Kidney (tissue), 14 donors: ENCODE data around the gene AP5Z1. TPM values are rescaled to one million over a fixed set of nuclear protein-coding genes. Genes with fewer than 3 reads are reported as not detected.

Experiments used
- DNase-seq, 5 donors: peaks; one replicate each; pipeline ENCODE4 v3.0.0-alpha.2; 2013 to 2020
- FAIRE-seq: peaks from 2 replicates; lab custom pipeline; 2012; peaks lifted over from hg19 to GRCh38; lab: Jason Lieb, UNC
- H3K27ac ChIP-seq, 2 donors: one replicate each; pipeline ENCODE4 v1.7.0; 2013; ENCODE audit warnings: low read depth in 2 of 2, low read length in 2 of 2, inconsistent platforms in 1 of 2
- H3K27me3 ChIP-seq: one replicate; pipeline ENCODE4 v1.7.1; 2013; ENCODE audit warnings: low read length, inconsistent platforms; ENCODE audit not compliant: control insufficient read depth, insufficient read depth
- H3K36me3 ChIP-seq, 3 donors: one replicate each; pipeline versions ENCODE4 v1.7.0 to v1.7.1; 2013; ENCODE audit warnings: low read length in 3 of 3, control low read depth in 1 of 3, inconsistent platforms in 1 of 3; ENCODE audit not compliant: insufficient read depth in 3 of 3, control insufficient read depth in 2 of 3
- H3K4me1 ChIP-seq, 3 donors: one replicate each; pipeline versions ENCODE4 v1.7.0 to v1.7.1; 2013; ENCODE audit warnings: low read length in 3 of 3, inconsistent platforms in 1 of 3, low read depth in 1 of 3; ENCODE audit not compliant: control insufficient read depth in 2 of 3, insufficient read depth in 2 of 3
- H3K4me3 ChIP-seq, 3 donors: one replicate each; pipeline versions ENCODE4 v1.7.0 to v1.8.1; 2013; ENCODE audit warnings: low read length in 3 of 3, control low read depth in 1 of 3, inconsistent platforms in 1 of 3
- H3K9ac ChIP-seq, 3 donors: one replicate each; pipeline versions ENCODE4 v1.7.0 to v1.7.1; 2013; ENCODE audit warnings: low read length in 3 of 3, control low read depth in 1 of 3, inconsistent platforms in 1 of 3
- H3K9me3 ChIP-seq, 3 donors: one replicate each; pipeline versions ENCODE4 v1.7.0 to v1.7.1; 2013; ENCODE audit warnings: low read length in 3 of 3, control low read depth in 1 of 3, inconsistent platforms in 1 of 3; ENCODE audit not compliant: control insufficient read depth in 2 of 3, insufficient read depth in 1 of 3
- CTCF ChIP-seq: IDR thresholded peaks from 3 replicates; pipeline ENCODE4 v1.5.1; 2012; ENCODE audit warnings: mild to moderate bottlenecking, moderate library complexity, borderline replicate concordance; ENCODE audit not compliant: insufficient read depth; ENCODE audit errors: extremely low read depth
- intact Hi-C: fragments of 100-400 bp; cut with DNase I; formaldehyde crosslinking; loops from one replicate; pipeline ENCODE4 v1.11.1; 2022
- polyA plus RNA-seq: library from polyadenylated mRNA; stranded (reverse); fragments of 350-450 nt; fragmentation: Illumina TruSeq; extraction: RNeasy Lipid Tissue Mini Kit (QIAGEN cat#74804); gene quantifications from one replicate; pipeline ENCODE4 v1.2.3, GENCODE V29; 2014; ENCODE audit warnings: low read depth, low replicate concordance; ENCODE audit not compliant: insufficient read depth
- total RNA-seq: library from RNA; stranded (reverse); fragmentation: NEBNext Ultra II Directional; extraction: Animal tissue kit (Norgen Biotek cat#: 25700); gene quantifications from one replicate; pipeline ENCODE4 v1.2.1, GENCODE V29; 2021
- donor health status: control.
- donor health status: control.
- donor health status: control.
- donor health status: control.
- donor health status: control.
- donor health status: DM: yes; HTN: yes; CAD: no.
- donor health status: Normal renal cell carcinoma (clear cell type).

The AP5Z1 gene
- total and polyA plus RNA-seq, 2 donors from 2014 or later: 23.4 to 38.5 TPM

GRCh38 chr7:4739528-4739992 lies 35.9 kb upstream of the AP5Z1 start:
- intact Hi-C loops: no loop called here
- Histone ChIP-seq H3K27ac (peak overlapping the region; percentile 1 to 89), H3K9me3 (no peaks in the 10 kb centered on the region), H3K9ac (peak overlapping the region in 2 of 3 donors; percentile 39 to 42), H3K4me1 (peaks cover 3 to 23% (median 20%) of the 10 kb centered on the region in 3 donors), H3K27me3 (no peaks in the 10 kb centered on the region), H3K4me3 (peak overlapping the region in 2 of 3 donors; percentile 12 to 44), H3K36me3 (peaks cover 3 to 14% (median 8%) of the 10 kb centered on the region in 3 donors)
- FAIRE-seq: no peak
- peak; percentile 24 for TF ChIP-seq CTCF
- peak in 4 of 5 donors; percentile 66 to 79 (median 77) for DNase-seq

- peaks cover 3 to 14% (median 8%) of the 10 kb centered on the region in 3 donors for H3K36me3 ChIP-seq
- no peaks in the 10 kb centered on the region for H3K27me3 ChIP-seq
- no peak overlapping the region for H3K27ac ChIP-seq
- H3K4me1 ChIP-seq: peaks cover 4 to 27% (median 23%) of the 10 kb centered on the region in 3 donors
- no peak overlapping the region for H3K4me3 ChIP-seq
- FAIRE-seq (no peak), DNase-seq (peak in 1 of 5 donors; percentile 48)
- TF ChIP-seq CTCF: no peak
- H3K9me3 ChIP-seq: no peaks in the 10 kb centered on the region
- intact Hi-C loops: no loop called here
- no peak overlapping the region for H3K9ac ChIP-seq
These were observed 34.6 kb upstream of the AP5Z1 start for GRCh38 chr7:4740796-4741195.

- peaks cover 5 to 29% (median 26%) of the 10 kb centered on the region in 3 donors for H3K4me1 ChIP-seq
- no peaks in the 10 kb centered on the region for H3K27me3 ChIP-seq
- H3K4me3 ChIP-seq: no peak overlapping the region
- no peak overlapping the region for H3K27ac ChIP-seq
- TF ChIP-seq CTCF: no peak
- DNase-seq: peak in 1 of 5 donors; percentile 41
- no peak for FAIRE-seq
- H3K9me3 ChIP-seq: no peaks in the 10 kb centered on the region
- intact Hi-C loops: no loop called here
- peaks cover 3 to 14% (median 8%) of the 10 kb centered on the region in 3 donors for H3K36me3 ChIP-seq
- no peak overlapping the region for H3K9ac ChIP-seq
These were observed 33.3 kb upstream of the AP5Z1 start for GRCh38 chr7:4742051-4742573.

GRCh38 chr7:4742852-4743251 lies 32.6 kb upstream of the AP5Z1 start:
- no peak for TF ChIP-seq CTCF
- Histone ChIP-seq H3K9me3 (no peaks in the 10 kb centered on the region), H3K4me1 (peaks cover 5 to 34% (median 33%) of the 10 kb centered on the region in 3 donors), H3K27ac (no peak overlapping the region), H3K9ac (no peak overlapping the region), H3K4me3 (no peak overlapping the region), H3K36me3 (peaks cover 3 to 14% (median 8%) of the 10 kb centered on the region in 3 donors), H3K27me3 (no peaks in the 10 kb centered on the region)
- DNase-seq (peak in 1 of 5 donors; percentile 46), FAIRE-seq (no peak)
- intact Hi-C loops: no loop called here
